Kidney capillary endothelial cell (primary cell): Measurements from ENCODE around the gene KIAA1755.
A peak's percentile ranks its signal among the peaks of the same experiment; 100 is the strongest.

Experiments used
- DNase-seq: peaks from one replicate; pipeline ENCODE4 v3.0.0-alpha.2; 2018; ENCODE audit warnings: low spot score

Gene KIAA1755

GRCh38 chr20:38260378-38261053 lies at the start of gene KIAA1755:
Gene KIAA1755 (minus strand): TSS chr20:38260735. CDS start chr20:38260500, 235 bp downstream.
- DNase-seq = no peak

- no peak for DNase-seq
These were observed 47.9 kb upstream of the KIAA1755 start for GRCh38 chr20:38308447-38308846.

- no peak for DNase-seq
These were observed 47.5 kb upstream of the KIAA1755 start for GRCh38 chr20:38308047-38308438.

- DNase-seq = no peak
These were observed 47.0 kb upstream of the KIAA1755 start for GRCh38 chr20:38307371-38308046.

GRCh38 chr20:38306379-38306778 lies 45.8 kb upstream of the KIAA1755 start:
- no peak for DNase-seq

GRCh38 chr20:38305541-38305940 lies 45.0 kb upstream of the KIAA1755 start:
- DNase-seq = no peak

- peak; percentile 19 for DNase-seq
These were observed 44.4 kb upstream of the KIAA1755 start for GRCh38 chr20:38304845-38305447.

- DNase-seq = no peak
These were observed 43.4 kb upstream of the KIAA1755 start, which contains the start of gene BPI for GRCh38 chr20:38303908-38304379. Gene BPI (plus strand): TSS chr20:38304156. CDS start chr20:38304224, 68 bp downstream.

- no peak for DNase-seq
These were observed 42.3 kb upstream of the KIAA1755 start for GRCh38 chr20:38302786-38303185.

- no peak for DNase-seq
These were observed 40.8 kb upstream of the KIAA1755 start for GRCh38 chr20:38301309-38301708.

- DNase-seq = no peak
These were observed 39.9 kb upstream of the KIAA1755 start for GRCh38 chr20:38300438-38300837.

- DNase-seq = no peak
These were observed 39.4 kb upstream of the KIAA1755 start for GRCh38 chr20:38299963-38300362.

GRCh38 chr20:38298768-38299288 lies 38.3 kb upstream of the KIAA1755 start:
- DNase-seq = no peak

- DNase-seq = no peak
These were observed 37.6 kb upstream of the KIAA1755 start for GRCh38 chr20:38297916-38298674.

- DNase-seq = no peak
These were observed 35.9 kb upstream of the KIAA1755 start for GRCh38 chr20:38296433-38296832.

- DNase-seq = no peak
These were observed 35.3 kb upstream of the KIAA1755 start for GRCh38 chr20:38295811-38296210.

GRCh38 chr20:38294076-38294591 lies 33.6 kb upstream of the KIAA1755 start:
- no peak for DNase-seq

- DNase-seq = no peak
These were observed 33.0 kb upstream of the KIAA1755 start for GRCh38 chr20:38293491-38294065.

- no peak for DNase-seq
These were observed 31.4 kb upstream of the KIAA1755 start for GRCh38 chr20:38291966-38292365.

GRCh38 chr20:38290829-38291814 lies 30.6 kb upstream of the KIAA1755 start:
- no peak for DNase-seq
